CD4-positive, alpha-beta T cell treated with Interleukin-6 for 4 hours (primary cell): ENCODE results near the gene VWA2.
"Not testable (repeated sequence)": the region's sequence is repeated elsewhere in the genome, so short reads cannot be mapped to it uniquely, and the experiment has no call there.

ENCODE experiments used
- DNase-seq: peaks from one replicate; pipeline ENCODE4 v3.0.0-alpha.2; 2020; ENCODE audit warnings: mixed read lengths

Gene VWA2

GRCh38 chr10:114320249-114321116 lies 81.4 kb downstream of the VWA2 start:
- no peak for DNase-seq

GRCh38 chr10:114322344-114322743 lies 83.3 kb downstream of the VWA2 start:
- DNase-seq = no peak

- DNase-seq = no peak
These were observed 84.0 kb downstream of the VWA2 start for GRCh38 chr10:114323023-114323422.

GRCh38 chr10:114326795-114327194 lies 87.7 kb downstream of the VWA2 start:
- no peak for DNase-seq

GRCh38 chr10:114327537-114328440 lies 88.7 kb downstream of the VWA2 start:
- no peak for DNase-seq

- no peak for DNase-seq
These were observed 89.4 kb downstream of the VWA2 start for GRCh38 chr10:114328441-114328812.

- no peak for DNase-seq
These were observed 89.8 kb downstream of the VWA2 start for GRCh38 chr10:114328874-114329273.

GRCh38 chr10:114329634-114330365 lies 90.7 kb downstream of the VWA2 start:
- DNase-seq = no peak

GRCh38 chr10:114332301-114333192 lies 93.5 kb downstream of the VWA2 start:
- DNase-seq = no peak

- not testable (repeated sequence) for DNase-seq
These were observed 94.4 kb downstream of the VWA2 start for GRCh38 chr10:114333441-114333840.

- DNase-seq = no peak
These were observed 95.2 kb downstream of the VWA2 start for GRCh38 chr10:114334301-114334700.

- no peak for DNase-seq
These were observed 96.6 kb downstream of the VWA2 start for GRCh38 chr10:114335614-114336013.

GRCh38 chr10:114336823-114337509 lies 97.9 kb downstream of the VWA2 start:
- no peak for DNase-seq

GRCh38 chr10:114337510-114338462 lies 98.7 kb downstream of the VWA2 start:
- no peak for DNase-seq

- DNase-seq = no peak
These were observed 101.8 kb downstream of the VWA2 start for GRCh38 chr10:114340816-114341215.
